Metanephros (tissue), 1 donor: Measurements from ENCODE around the gene CD302. TPM values are rescaled to one million over a fixed set of nuclear protein-coding genes. Genes with fewer than 3 reads are reported as not detected.

Experiments used
- total RNA-seq: library from RNA; depleted of rRNA; stranded (reverse); fragments of >200 nt; gene quantifications from one replicate; pipeline ENCODE4 v1.2.3, GENCODE V29; 2014

CD302 gene, protein sequence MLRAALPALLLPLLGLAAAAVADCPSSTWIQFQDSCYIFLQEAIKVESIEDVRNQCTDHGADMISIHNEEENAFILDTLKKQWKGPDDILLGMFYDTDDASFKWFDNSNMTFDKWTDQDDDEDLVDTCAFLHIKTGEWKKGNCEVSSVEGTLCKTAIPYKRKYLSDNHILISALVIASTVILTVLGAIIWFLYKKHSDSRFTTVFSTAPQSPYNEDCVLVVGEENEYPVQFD
- 19.2 TPM for total RNA-seq

DNA sequence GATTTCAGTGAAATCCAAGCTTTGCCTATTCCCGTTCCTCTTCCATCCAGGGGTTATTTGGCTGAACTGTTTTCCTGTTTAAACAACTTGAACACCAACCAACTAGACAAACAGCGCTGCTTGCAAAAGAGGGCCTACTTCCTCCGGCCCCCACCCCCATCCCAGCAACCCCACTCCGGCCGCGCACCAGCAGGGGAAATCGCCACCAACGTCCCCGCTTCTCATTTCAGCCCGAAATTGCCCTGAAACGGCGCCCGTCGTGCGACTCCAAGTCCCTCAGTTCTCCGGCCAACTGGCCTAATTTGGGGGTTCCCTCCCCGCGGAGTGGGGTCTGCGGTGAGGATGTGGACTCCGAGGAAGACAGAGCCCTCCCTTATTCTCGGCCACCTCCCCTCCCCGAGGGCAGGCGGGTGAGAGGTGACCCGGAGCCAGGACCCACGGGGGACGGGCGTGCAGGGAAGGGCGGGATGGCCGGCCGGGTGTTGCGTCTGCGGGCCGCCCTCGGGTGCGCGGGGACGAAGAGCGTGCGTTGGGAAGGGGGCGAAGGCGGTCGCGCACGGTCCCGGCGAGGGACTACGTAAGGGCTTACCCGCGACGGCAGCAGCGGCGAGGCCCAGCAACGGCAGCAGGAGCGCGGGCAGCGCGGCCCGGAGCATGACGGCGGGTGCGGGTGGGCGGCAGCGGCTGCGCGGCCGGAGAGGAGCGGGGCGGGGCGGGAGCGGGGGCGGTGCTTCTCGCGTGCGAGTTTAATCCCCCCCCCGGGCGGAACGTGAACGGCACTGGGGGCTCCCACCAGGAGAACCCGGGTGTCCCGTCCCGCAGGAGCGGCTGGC is at the start of gene CD302:
CD302 (minus strand) TSS at position 666 of the 833 bp plus-strand sequence; CDS start at position 656, 10 bp downstream.

Other genes with a start within 250 kb of the CD302 start
- gene BAZ2B, start 181.7 kb downstream of the CD302 start, total RNA-seq, result 138 TPM
- 114 TPM for gene MARCHF7, start 85.7 kb downstream of the CD302 start, total RNA-seq
- gene LY75, start 106.5 kb upstream of the CD302 start, total RNA-seq, result 8.4 TPM